ENCODE results near the gene GNG11.

GRCh38 chr7:93945756-93946535 lies 24.4 kb downstream of the GNG11 start:
- no peak for TF ChIP-seq POLR2A (IDR thresholded peaks at IDR 0.05)
- no peak for TF ChIP-seq CTCF (IDR thresholded peaks at IDR 0.05)
- no peak for TF ChIP-seq POLR2AphosphoS5 (IDR thresholded peaks at IDR 0.05)
- TF ChIP-seq EP300 (IDR thresholded peaks at IDR 0.05), result no peak
